GM23248 (cell line): Measurements from ENCODE around the gene PTPRN2.
"Not testable (repeated sequence)": the region's sequence is repeated elsewhere in the genome, so short reads cannot be mapped to it uniquely, and the experiment has no call there.

Experiments used
- EZH2 ChIP-seq: fragments of 200-600 bp; sonication (generic); IDR thresholded peaks from 2 replicates; pipeline ENCODE4 v1.6.1; 2018; ENCODE audit warnings: antibody characterized with exemption, mild to moderate bottlenecking; ENCODE audit not compliant: insufficient read depth, poor library complexity, severe bottlenecking
- EZH2phosphoT487 ChIP-seq: fragments of 200-600 bp; sonication (generic); IDR thresholded peaks from 2 replicates; pipeline ENCODE4 v1.6.1; 2018; ENCODE audit warnings: antibody characterized with exemption, moderate library complexity, mild to moderate bottlenecking, low read depth; ENCODE audit not compliant: insufficient read depth

- TF ChIP-seq EZH2phosphoT487, EZH2: not testable (repeated sequence)
Measured at GRCh38 chr7:158523165-158523856, 64.3 kb downstream of the PTPRN2 start.
